ENCODE results near the gene CBX4.

Gene CBX4

DNA sequence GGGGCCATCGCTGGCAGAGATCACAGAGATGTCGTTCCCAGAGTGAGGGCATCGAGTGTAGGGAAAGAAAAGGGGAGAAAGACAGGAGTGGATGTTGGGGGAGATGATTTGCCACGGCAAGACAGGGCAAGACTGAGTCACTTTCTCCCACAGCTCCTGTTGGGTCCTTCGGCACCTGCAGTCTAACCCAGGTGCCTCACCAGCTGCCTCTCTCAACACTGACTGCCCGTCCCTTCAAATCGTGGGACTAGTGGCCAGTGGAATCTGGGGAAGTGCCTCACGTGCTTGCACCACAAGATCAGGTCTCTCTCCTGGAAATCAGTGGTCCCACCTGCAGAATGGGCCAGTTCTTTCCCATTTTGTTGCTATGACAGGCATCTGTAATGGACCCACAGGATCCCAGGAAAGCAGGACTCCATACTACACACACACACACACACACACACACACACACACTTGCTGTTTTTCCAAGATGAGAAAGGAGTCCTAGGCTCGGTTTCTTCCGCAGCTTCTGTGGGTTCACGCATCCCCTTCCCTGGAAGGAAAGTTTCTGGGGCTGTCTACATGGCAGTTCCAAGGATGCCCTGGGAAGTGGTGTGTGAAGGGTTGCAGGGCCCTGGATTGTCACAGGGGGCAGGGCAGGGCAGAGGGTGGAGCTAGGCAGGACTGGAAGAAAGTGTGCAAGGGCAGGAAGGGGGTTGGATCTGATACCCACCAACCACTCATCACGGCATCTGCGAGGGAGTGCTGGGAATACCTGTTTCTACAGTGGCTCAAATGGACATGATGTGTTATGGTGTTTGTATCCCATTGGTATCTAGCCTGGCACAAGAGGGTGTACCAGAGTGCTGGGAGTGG is 32.1 kb downstream of the CBX4 start:
- intact Hi-C loops (cut with DNase I): no loop called here

DNA sequence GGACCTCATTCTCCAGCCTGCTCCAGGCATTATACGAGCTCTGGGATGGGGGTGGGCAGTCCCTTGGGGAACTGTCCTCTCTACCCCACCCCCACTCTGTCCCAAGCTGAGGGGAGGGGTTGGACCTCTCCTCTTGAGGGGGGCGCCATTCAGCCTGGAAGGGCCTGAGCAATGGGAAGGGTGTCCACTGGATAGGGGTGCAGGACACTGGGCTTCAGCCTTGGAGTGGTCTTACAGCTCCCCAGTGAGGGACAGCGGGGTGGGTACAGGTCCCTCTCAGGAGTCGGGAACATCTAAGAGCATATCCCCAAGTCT is 32.8 kb downstream of the CBX4 start:
- intact Hi-C loops (cut with DNase I): no loop called here
- DNase-seq: no peak

More for the DNA sequence above, 32.1 kb downstream of the CBX4 start:
- no peak for DNase-seq

DNA sequence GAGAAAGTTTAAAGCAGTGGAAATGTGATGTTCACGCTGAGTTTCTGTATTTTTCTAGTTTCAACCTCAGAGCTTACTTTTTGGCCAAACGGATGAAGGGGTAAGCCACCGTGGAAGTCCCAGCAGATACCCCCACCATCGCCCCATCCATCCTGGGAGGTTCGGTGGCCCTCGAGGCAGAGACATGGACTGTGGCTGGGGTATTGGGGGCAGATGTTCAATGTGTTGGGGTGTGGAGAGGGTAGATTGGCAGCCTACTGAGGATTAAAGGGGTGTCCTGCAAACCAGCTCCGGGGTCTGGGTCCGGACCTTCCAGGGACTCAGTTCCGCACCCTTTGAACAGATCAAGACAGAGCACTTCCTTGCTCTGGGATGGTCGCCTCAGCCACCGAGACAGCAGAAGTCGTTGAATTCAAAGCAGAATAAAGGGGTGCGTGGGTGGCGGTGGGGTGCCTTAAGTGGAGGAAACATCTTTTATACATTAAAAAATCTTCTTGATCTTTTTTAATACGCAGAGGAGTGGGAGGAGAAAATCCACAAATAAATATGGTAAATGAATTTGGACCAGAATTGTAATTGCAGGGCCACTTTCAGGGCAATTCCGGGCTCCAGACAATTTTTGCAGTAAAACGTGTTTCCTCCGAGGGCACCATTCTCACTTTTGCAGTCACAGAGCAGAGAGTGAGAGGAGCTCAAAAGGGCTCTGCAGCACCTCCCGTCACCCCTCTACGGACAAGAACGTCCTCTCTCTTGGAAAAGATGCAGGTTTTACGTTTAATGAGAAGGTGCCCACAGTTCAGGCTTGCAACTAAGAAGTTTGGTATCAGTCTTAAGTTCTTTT is 34.2 kb downstream of the CBX4 start:
- intact Hi-C loops (cut with DNase I): no loop called here
- no peak for DNase-seq

DNA sequence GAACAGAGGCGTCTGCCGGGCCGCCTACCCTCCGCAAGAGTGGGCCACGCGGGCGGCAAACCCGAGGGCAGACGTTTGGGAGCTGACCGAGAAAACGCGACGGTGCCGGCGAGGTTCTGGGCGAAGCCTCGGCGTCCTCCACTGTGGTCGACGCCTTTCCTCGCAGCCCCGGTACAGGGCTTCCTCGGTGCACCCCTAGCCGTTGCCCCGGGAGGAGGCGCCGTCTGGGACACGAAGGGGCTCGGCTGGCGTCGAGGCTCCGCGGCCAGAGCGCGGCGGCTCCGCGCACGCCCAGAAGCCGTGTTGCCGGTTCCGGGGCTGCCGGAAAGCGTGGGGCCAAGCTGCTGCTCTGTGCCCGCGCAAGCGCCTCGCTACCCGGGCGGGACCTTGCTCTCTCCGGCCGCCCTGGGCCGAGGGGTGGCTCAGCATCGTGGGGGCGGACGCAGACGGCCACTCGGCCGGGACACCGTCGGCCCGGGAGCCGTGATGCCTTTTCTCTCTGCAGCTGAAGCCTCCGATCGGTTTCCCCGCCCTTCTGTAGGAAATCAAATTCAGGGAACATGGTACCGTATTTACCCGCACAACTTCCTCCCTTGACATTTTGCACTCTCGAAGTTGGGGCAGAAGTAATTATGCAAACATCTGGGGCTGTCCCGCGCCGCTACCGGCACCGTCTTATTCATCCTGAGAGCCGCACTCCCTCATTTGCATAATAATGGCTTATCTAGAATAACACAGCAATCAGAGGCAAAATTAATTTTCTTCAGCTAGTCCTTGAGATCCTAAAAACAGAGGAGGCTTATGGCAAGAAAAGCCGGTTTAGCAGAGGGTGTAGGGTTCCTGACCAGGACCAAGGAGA is 35.0 kb downstream of the CBX4 start:
- intact Hi-C loops (cut with DNase I): no loop called here
- DNase-seq: no peak

DNA sequence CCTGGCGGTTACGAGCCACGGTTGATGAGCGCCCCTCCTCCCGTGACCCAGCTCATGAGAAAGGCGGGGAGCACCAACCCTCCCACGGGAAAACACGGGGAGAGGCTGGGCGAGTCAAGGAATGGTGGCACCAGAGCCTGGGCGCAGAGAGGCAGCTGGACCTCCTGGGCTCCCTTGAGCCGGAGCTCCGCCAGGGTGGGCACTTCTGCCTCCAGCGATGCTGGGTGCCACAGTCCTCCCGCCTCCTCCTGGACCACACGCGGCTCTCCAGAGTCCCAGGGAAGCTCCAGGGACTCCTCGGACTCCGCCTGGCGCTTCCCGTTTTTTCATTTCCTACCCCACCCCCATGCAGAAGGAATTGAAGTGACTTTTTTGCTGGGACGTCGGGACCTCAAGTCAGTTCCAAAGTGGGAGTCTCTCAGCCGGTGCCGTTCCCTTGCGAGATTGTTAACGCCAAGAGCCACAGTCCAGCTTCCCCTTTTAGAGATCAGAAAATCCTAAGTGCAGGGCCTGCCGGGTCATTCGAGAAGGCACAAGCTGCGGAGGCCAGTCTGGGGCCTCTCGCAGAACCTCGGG is 35.7 kb downstream of the CBX4 start:
- DNase-seq: no peak
- intact Hi-C loops (cut with DNase I): no loop called here

DNA sequence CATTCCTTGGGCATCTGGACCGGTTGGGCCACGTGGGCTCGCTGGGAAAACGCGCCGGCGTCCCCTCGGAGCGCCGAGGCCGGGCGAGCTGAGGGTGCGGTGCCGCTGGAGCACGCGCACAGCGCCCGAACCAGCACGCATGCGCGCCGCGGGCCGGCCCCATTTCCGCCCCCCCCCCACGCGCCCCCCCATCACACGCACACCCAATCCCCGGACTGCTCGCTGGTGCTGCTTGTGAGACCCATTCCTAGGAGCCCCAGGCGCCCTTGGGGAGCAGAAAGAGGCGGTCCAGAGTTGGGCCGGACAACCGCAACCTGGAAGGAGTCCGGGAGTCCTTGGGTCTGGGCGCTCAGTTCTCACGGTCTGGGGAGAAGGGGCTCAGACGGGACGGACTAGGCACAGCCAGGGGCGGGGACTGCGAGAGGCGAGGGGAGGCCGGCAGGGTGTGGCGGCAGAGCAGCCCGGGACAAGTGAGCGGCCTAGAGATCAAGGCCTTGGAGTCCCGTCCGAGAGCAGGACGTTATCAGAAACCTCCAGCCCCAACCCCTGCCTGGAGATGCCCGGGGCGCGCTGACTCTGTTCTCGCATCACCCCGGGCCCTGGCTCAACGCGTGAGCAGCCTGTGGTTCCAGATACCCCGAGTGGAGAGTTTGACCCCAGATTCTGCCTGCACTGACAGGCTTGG is 36.4 kb downstream of the CBX4 start:
- intact Hi-C loops (cut with DNase I): no loop called here

DNA sequence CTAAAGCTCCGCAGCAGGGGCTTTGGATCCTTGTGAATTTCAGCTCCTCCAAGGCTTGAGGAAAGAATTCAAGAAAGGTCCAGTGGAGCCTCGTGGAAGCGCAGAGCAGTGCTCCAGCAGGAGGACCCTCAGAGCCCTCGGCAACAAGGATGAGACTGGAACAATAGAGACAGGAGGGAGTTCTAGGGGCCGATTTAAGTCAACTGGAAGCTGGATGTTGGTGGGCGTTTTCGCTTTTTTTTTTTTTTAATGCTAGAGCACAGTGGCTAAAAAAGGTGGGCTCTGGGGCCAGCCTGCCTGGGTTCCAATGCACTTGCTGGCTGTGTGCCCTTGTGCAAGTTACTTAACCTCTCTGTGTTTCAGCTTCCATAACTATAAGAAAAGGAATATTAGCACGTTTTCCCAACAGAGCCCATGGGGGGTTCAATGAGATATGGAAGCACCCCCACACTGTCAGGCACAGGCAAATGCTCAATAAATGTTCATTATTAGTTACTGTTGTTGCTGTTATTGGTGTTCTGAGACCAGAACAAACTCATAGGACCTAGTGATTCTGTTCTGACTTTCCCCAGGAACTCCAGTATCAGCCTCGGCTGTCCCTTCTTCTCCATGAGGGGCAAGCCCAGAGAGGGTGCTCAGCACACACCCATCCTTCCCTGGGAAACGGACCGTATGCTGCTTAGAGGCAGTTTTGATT is 37.1 kb downstream of the CBX4 start:
- intact Hi-C loops (cut with DNase I): no loop called here
- no peak for DNase-seq

More for the DNA sequence above, 36.4 kb downstream of the CBX4 start:
- no peak for DNase-seq

DNA sequence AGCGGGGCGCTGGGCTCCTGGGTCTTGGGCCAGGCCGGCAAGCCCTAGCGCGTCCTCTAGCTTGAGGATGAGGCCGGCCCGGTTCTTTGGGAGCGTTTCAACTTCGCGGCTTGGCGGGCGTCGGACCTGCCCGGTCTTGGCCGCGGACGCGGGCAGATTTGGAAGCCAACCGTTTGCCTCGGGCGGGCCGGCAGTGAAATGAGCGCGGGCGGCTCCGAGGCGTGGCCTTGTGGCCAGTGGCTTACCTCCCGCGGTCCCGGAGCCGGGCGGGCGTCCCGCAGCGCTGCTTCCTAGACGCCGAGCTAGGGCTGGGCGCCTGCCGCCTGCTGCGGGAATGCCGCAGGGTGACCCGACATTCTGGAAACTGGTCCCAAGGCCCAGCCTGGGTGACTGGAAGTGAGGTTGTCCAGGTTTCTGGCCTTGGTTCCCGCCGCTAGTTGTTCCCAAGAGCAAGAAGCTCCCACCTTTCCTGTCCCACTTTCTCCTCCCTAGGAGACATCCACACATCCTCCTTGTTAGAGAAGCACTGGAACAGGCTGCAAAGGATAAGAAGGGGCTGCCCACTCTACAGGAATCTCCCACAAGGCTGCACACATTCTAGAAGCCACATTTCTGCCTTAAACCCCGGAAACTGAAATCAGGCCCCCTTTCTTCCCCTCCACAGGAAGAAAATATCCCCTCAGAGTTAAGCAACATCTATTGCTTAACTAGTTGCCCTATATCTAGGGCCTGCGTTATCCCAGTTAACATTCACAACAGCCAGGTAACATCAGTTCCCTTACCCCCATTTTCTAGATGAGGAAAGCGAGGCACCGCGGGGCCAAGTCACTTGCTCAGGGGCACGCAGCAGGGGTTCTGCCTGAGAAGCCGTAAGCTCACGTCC is 37.8 kb downstream of the CBX4 start:
- no peak for DNase-seq
- intact Hi-C loops (cut with DNase I): no loop called here

DNA sequence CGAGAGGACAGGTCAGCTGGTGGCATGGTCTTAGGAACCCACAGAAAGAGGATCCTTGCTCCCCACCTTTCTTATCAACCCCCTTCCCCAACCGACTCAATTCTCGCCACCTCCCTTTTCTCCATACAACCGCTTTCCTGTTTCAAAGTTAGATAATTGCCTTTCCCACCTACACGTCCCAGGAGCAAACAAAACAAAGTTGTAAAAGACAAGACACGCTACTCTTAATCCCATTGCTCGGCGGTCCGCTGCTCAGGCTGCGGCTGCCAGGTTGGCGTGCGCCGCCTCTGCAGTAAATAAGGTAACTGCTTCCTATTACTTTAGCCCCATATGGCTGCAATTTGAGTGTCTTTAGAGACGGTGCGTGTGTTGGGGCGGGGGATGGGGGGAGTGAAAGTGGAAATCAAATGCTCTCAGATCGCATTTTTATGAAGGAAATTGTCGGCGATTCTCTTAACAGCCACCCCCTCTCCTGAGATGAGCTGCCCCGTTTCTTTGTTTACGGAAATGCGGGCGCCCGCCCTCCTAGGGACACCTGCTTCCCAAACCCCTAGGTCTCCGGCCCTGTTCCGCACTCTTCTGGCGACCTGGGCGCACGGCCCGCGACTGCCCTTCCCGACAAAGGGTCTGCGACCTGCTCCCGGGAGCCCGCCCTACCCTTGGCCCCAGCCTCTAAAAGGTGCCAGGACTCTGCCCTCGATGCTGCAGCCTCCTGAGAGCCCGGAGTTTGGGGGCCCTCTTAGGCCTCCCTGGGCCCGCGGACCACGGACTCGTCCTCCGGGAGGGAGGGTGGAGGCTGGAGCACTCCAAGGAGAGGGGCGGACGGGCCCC is 38.7 kb downstream of the CBX4 start:
- intact Hi-C loops (cut with DNase I): no loop called here
- no peak for DNase-seq

DNA sequence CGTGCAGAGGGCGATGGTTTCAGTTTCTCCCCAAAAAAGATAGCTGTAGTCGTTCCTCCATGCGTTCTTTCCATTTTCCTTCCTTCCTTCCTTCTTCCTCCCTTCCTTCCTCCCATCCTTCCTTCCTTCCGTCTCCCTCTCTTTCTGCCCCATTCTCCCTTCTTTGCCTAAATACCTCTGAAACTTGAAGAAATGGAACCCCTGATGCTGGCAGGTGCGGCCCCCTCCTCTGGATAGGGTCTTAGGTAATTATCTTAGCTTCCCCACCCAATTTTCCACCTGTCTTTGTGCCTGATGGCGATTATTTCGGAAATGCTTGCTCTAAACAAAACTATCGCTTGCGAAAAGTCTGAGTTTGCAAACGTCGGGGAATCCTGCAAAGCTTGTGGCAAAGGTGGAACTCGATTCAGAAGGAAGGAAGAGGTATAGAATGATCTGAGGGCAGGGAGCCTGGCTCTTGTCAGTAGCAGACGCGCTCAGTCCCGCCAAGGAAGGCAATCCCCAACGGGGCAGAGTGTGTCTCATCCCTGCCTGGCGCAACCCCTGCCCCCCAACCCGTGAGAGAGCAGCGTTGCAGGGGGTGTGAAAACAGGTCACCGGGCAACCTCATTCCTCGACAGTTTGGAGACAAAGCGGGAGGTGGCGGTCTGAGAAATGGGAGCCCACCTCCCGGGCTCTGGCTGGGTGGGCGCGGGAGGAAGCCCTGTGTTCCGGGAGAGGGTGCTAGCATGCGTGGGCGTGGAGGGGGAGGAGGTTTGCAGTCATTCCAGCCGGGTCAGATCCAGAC is 39.5 kb downstream of the CBX4 start:
- intact Hi-C loops (cut with DNase I): loop anchor here (5.0 kb wide), 1 partner anchor 43 kb away; no protein-coding TSS in a partner anchor
- DNase-seq: no peak

DNA sequence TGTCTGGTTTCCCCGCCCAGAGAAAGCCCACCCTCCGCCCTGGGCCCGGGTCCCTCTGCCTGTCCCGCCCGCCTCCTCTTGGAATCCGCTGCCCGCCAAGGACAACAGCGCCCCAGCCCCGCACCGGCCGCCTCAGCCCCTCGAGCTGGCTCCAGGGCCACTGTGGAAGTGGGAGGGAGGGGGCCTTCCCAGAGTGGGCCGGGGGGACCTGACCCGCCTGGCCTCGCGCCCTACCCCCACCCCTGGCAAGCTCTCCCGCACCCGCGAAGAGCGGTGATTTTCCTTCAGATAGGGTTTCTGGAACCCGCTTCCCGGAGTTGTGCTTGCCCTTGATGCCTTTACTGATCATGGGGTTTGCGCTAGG is 40.1 kb downstream of the CBX4 start:
- intact Hi-C loops (cut with DNase I): loop anchor here (5.0 kb wide), 1 partner anchor 43 kb away; no protein-coding TSS in a partner anchor
- DNase-seq: no peak

DNA sequence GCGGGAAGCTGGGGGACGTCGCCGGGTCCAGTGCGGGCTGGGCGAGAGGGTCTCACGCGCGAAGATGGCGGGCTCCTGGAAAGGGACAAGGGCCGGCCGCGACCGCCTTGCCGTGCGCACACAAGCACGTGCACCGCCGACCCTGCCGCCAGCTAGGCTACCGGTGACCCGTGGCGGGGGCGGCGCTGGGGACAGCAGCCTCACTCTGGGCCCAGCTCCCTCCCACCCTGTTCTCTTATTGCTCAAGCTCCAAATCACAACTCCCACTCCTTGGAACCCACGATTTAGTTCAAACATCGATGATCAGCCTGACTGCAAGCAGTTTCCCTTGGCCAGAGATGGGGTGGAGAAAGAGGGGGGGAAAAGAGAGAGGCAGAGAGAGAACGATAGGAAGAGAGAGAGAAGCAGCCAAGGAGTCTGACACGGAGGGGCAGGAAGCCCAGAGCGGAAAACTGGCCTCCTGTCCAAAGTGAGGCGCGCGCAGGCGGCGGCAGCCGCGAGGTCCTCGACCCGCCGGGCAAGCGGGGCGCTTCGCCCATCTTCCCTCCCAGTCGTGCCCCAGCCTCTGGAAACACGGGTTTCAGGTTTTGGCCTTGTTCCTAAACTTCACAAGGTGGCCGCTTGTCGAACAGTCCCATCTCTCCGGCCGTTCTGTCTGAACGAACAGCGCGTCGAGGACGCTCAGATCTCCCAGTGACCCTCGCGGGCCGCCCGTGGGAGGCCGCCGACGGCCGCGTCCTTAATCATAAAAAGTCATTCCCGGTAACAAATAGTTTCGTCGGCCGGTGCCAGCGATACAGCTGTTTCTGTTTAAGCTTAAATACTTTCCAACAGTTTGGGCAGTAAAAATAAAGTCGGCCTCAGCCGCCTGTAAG is 40.7 kb downstream of the CBX4 start:
- no peak for DNase-seq
- intact Hi-C loops (cut with DNase I): loop anchor here (5.0 kb wide), 1 partner anchor 44 kb away; no protein-coding TSS in a partner anchor

DNA sequence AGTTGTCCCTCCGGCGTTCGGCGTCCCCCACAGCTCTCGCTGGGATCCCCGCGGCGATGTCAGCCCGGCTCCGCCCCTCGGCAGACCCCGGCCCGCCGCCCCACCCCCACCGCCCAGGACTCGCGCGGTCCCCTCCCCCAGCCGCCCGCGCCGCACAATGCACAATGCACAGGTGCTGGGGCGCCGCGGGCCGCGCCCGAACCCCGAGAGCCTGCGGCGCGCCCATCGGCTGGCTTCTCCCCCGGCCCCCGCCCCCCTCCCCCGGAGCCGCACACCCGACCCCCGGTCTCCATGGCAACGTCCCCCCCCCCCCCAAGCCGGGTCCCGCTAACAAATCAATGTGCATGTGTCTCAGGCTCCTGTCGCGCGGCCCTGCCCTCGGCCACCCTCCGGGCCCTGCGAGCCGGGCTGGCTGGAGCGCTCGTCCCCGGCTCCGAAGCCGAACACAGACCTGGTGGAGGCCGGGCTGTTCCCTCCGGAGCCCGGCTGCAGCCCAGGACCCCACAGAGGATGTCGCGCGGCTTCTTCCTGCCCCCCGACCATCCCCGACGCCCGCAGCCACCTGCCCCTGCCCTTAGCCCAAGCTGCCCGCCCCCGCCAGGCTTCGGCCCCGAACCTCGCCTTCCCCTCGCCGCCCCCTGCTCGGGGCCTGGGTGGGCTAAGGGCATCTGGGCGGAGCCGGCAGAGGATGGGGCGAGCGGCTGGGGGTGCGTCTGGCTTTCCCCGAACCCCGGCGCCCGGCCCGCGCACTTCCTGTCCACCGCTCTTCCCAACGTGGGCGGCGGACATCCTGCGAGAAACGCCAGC is 41.5 kb downstream of the CBX4 start:
- intact Hi-C loops (cut with DNase I): loop anchor here (5.0 kb wide), 1 partner anchor 45 kb away; no protein-coding TSS in a partner anchor
- peak in 1 of 42 donors; percentile 35 for DNase-seq
